HFF-Myc (cell line): ENCODE results near the gene LLGL1.

Source experiments
- DNase-seq: peaks from one replicate; pipeline ENCODE4 v3.0.0-alpha.2; 2011; ENCODE audit warnings: low read depth; ENCODE audit errors: extremely low read depth
- H3K4me3 ChIP-seq: replicated peaks from 2 replicates; pipeline ENCODE4 v1.5.1; 2011; ENCODE audit warnings: low read depth, mild to moderate bottlenecking, control low read depth, low read length
- TF ChIP-seq, protein P1 (sequence below): IDR thresholded peaks from 2 replicates; pipeline ENCODE4 v1.5.1; 2012; ENCODE audit warnings: mild to moderate bottlenecking, low read depth, low read length, control low read depth; ENCODE audit errors: missing control alignments

Gene LLGL1

DNA sequence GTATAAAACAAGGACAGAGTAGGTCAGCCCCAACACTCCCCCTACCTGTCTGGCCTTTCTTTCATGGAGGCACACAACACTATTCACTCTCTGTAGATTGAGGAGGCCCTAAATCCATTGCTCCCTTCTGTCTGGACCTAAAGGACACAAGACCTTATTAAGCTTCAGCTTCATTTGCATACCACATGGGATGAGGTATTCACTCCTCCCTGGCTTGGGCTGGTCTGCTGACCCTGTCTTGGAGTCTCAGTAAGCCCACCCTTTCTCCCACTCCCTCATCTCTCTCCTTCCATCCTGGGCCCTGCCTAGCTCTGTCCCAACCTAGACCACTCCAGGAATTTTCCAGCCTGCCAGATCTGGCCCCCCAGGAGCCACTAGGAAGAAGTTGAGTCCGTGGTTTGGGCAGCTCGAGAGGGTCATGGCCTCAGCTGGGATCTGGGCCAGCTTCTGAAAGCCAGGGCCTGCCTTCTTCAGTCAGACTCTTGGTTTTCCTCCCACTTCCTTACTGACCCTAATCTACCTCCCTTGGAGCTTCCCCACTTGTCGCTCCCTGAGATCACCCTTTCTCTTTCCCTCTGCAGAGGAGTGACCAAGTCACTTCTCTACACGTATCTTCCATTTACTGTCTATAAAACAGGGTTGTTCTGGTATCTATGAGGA, 6.5 kb upstream of the LLGL1 start:
- TF ChIP-seq, protein P1, sequence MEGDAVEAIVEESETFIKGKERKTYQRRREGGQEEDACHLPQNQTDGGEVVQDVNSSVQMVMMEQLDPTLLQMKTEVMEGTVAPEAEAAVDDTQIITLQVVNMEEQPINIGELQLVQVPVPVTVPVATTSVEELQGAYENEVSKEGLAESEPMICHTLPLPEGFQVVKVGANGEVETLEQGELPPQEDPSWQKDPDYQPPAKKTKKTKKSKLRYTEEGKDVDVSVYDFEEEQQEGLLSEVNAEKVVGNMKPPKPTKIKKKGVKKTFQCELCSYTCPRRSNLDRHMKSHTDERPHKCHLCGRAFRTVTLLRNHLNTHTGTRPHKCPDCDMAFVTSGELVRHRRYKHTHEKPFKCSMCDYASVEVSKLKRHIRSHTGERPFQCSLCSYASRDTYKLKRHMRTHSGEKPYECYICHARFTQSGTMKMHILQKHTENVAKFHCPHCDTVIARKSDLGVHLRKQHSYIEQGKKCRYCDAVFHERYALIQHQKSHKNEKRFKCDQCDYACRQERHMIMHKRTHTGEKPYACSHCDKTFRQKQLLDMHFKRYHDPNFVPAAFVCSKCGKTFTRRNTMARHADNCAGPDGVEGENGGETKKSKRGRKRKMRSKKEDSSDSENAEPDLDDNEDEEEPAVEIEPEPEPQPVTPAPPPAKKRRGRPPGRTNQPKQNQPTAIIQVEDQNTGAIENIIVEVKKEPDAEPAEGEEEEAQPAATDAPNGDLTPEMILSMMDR: no peak
- DNase-seq: no peak
- H3K4me3 ChIP-seq: no peak overlapping the region

- DNase-seq: no peak
- no peak overlapping the region for H3K4me3 ChIP-seq
- TF ChIP-seq, protein P1: no peak
Observed at GRCh38 chr17:18224053-18224386, 1.4 kb upstream of the LLGL1 start.

DNA sequence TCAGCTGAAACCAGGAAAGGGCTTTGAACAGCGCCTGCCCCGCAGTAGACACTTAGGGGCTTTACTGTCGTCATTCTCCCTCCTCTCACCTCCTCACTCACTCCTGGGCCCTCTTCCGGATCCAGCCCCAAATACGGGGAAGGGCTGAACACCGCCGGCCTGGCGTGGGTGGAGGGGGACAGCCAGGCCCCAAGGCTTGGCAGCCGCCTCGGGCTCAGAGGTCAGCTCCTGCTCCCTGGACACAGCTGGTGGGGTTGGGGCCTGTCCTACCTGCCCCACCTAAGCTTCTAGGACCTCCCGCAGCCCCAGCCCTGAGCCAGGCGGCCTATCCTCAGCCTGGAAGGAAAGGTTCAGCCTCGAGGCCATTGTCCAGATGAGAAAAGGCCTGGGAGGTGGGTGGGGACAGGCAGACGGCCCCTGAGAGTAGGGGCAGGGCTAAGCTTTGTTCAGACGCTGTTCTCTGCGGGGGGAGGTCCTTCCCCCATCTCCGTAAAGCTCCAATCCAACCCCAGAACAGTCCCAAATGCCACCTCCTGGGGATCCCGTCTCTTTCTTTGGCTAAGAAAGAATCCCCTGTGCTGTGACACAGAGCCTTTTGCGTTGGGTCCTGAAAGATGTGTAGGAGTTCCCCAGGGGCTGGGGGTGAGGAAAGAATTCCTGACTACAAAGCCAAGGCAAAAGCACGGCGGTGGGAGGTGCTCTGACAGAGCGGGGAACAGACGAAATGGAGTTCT, 881 bp upstream of the LLGL1 start:
- peak overlapping the region; percentile 30 for H3K4me3 ChIP-seq
- TF ChIP-seq, protein P1: no peak
- no peak for DNase-seq

DNA sequence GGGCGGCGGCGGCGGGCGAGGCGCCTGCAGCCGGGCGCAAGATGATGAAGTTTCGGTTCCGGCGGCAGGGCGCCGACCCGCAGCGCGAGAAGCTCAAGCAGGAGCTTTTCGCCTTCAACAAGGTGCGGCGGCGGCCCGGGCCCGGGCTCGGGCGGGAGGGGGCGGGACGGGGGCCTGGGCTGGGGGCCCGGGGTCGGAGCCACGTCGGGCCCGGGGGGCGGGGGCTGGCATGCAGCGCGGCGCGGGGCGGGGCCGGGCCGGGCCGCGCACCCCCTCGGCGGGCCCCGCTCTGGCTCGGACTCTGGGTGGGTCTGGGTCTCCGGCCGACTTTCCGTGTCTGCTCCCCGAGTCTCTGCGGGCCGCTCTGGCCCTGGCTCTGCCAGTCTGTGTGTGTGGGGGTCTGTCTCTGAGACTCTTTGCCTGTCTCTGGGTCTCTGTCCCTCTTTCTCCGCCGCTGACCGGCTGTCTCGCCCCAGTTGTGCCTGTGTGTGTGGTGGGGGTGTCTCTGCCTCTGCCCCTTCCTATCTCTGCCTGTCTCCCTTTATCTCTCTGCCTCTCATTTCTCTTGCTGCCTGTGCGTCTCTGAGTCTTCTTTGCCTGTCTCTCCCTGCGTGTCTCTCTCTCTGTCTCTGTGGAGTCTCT, 328 bp downstream of the LLGL1 start:
- peak overlapping the region; percentile 76 for H3K4me3 ChIP-seq
- no peak for DNase-seq
- TF ChIP-seq, protein P1: no peak

DNA sequence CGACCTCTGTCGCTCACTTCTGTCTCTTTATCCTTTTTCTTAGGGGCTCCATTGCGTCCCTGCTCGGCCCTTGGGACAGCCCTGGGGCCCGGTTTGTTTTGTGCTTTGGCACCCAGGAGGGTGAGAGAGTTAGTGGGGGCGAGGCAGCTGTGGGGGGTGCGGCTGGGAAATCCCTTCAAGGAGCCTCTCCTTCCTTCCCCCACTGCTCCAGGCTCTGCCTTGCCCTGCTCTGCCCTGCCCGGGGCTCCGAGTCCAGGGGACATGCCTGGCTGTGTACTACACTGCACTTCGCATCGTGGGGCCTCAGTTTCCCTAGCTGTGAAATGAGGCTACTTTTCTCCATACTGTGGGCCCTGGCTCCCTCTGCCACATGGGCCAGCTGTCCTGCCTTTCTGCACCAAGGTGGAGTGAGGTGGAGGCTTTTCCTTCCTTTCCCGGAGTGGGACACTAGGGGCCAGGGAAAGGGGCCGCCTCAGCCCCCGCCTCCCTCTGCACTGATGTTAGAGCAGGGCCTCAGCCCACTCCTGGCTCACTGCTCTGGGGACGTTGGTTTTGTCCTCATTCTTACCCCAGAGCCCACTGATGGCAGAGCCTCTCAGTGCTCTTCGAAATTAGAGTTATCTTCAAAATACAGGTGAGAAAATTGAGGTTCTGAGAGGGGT, 980 bp downstream of the LLGL1 start:
- peak overlapping the region; percentile 76 for H3K4me3 ChIP-seq
- TF ChIP-seq, protein P1: no peak
- no peak for DNase-seq

GRCh38 chr17:18227635-18228034, 2.2 kb downstream of the LLGL1 start:
- H3K4me3 ChIP-seq: no peak overlapping the region
- DNase-seq: no peak
- TF ChIP-seq, protein P1: no peak
